DND-41 (cell line): ENCODE results near the gene MDFI.

ENCODE experiments used
- ATAC-seq: fragments of 200-7000 bp; cut with Tn5 transposase; 3 replicates; pipeline ENCODE4 v1.9.1; 2021; ENCODE audit warnings: low read depth; ENCODE audit not compliant: insufficient read depth
- DNase-seq: peaks from one replicate; pipeline ENCODE4 v3.0.0-alpha.2; 2020
- H2AFZ ChIP-seq: 2 replicates; pipeline ENCODE4 v1.6.0; 2012; ENCODE audit warnings: low read depth, low read length
- H3K27ac ChIP-seq: 2 replicates; pipeline ENCODE4 v1.5.1; 2012; ENCODE audit warnings: low read length, inconsistent platforms
- H3K27me3 ChIP-seq: fragments of 200-600 bp; sonication (generic); 2 replicates; pipeline ENCODE4 v1.6.0; 2012; ENCODE audit warnings: low read length, mild to moderate bottlenecking, inconsistent platforms; ENCODE audit not compliant: insufficient read depth, poor library complexity
- H3K36me3 ChIP-seq: 2 replicates; pipeline ENCODE4 v1.5.1; 2012; ENCODE audit warnings: low read length, inconsistent platforms; ENCODE audit not compliant: insufficient read depth
- H3K4me1 ChIP-seq: 2 replicates; pipeline ENCODE4 v1.5.1; 2012; ENCODE audit warnings: mild to moderate bottlenecking, low read length; ENCODE audit not compliant: insufficient read depth
- H3K4me2 ChIP-seq: 2 replicates; pipeline ENCODE4 v1.6.0; 2012; ENCODE audit warnings: mild to moderate bottlenecking, moderate library complexity, low read length, inconsistent platforms; ENCODE audit not compliant: insufficient read depth
- H3K4me3 ChIP-seq, 2 experiments: fragments of 200-600 bp in 1 of 2; shearing (Covaris generic) in 1 of 2; 2 replicates each; pipeline ENCODE4 v1.5.1; 2012 to 2016; ENCODE audit warnings: inconsistent platforms in 2 of 2, low read length in 2 of 2, mild to moderate bottlenecking in 2 of 2, low read depth in 1 of 2, moderate library complexity in 1 of 2
- H3K79me2 ChIP-seq: 2 replicates; pipeline ENCODE4 v1.6.0; 2012; ENCODE audit warnings: low read length, inconsistent platforms; ENCODE audit not compliant: insufficient read depth
- H3K9ac ChIP-seq: 2 replicates; pipeline ENCODE4 v1.6.0; 2012; ENCODE audit warnings: low read depth, mild to moderate bottlenecking, inconsistent platforms, low read length, moderate library complexity
- H3K9me3 ChIP-seq: 2 replicates; pipeline ENCODE4 v1.5.1; 2012; ENCODE audit warnings: low read length, moderate library complexity, mild to moderate bottlenecking, inconsistent platforms; ENCODE audit not compliant: insufficient read depth, severe bottlenecking
- H4K20me1 ChIP-seq: 2 replicates; pipeline ENCODE4 v1.6.0; 2012; ENCODE audit warnings: low read length; ENCODE audit not compliant: insufficient read depth
- CTCF ChIP-seq: IDR thresholded peaks from 2 replicates; pipeline ENCODE4 v1.5.1; 2012; ENCODE audit warnings: borderline replicate concordance, low read length, moderate library complexity, mild to moderate bottlenecking; ENCODE audit not compliant: poor library complexity, severe bottlenecking; ENCODE audit errors: extremely low read depth
- EZH2 ChIP-seq: IDR thresholded peaks from 3 replicates; pipeline ENCODE4 v1.6.1; 2012; ENCODE audit warnings: borderline replicate concordance, low read depth, mild to moderate bottlenecking, moderate library complexity, low read length, inconsistent platforms; ENCODE audit not compliant: severe bottlenecking

MDFI gene

GRCh38 chr6:41651962-41652657 lies 13.8 kb downstream of the MDFI start:
- no peaks in the 10 kb centered on the region for H4K20me1 ChIP-seq
- no peaks in the 10 kb centered on the region for H3K79me2 ChIP-seq
- no peak for TF ChIP-seq CTCF
- TF ChIP-seq EZH2, result no peak
- H3K9me3 ChIP-seq, result no peaks in the 10 kb centered on the region
- H3K4me3 ChIP-seq, result no peak overlapping the region
- no peaks in the 10 kb centered on the region for H3K4me1 ChIP-seq
- no peak overlapping the region for H3K27ac ChIP-seq
- no peak overlapping the region for H3K4me2 ChIP-seq
- no peak overlapping the region for H2AFZ ChIP-seq
- no peaks in the 10 kb centered on the region for H3K27me3 ChIP-seq
- no peak overlapping the region for H3K9ac ChIP-seq
- DNase-seq (no peak), ATAC-seq (no peak)
- H3K36me3 ChIP-seq, result peaks cover 5% of the 10 kb centered on the region; the same call in 1 of the 2 replicates

- no peak overlapping the region for H2AFZ ChIP-seq
- H3K27me3 ChIP-seq, result no peaks in the 10 kb centered on the region
- ATAC-seq, result no peak
Measured at GRCh38 chr6:41652866-41653652, 14.8 kb downstream of the MDFI start.

GRCh38 chr6:41653691-41654090 lies 15.4 kb downstream of the MDFI start:
- no peaks in the 10 kb centered on the region for H3K79me2 ChIP-seq
- no peak overlapping the region for H2AFZ ChIP-seq
- DNase-seq (no peak), ATAC-seq (no peak)
- no peaks in the 10 kb centered on the region for H3K27me3 ChIP-seq
- H4K20me1 ChIP-seq, result no peaks in the 10 kb centered on the region
- peaks cover 3% of the 10 kb centered on the region; the same call in 1 of the 2 replicates for H3K36me3 ChIP-seq
- H3K4me3 ChIP-seq, result no peak overlapping the region
- no peak overlapping the region for H3K9ac ChIP-seq
- no peaks in the 10 kb centered on the region for H3K4me1 ChIP-seq
- no peak overlapping the region for H3K27ac ChIP-seq
- H3K9me3 ChIP-seq, result no peaks in the 10 kb centered on the region
- H3K4me2 ChIP-seq, result no peak overlapping the region
- TF ChIP-seq CTCF (no peak), EZH2 (no peak)

More at GRCh38 chr6:41652866-41653652, 14.8 kb downstream of the MDFI start:
- no peak overlapping the region for H3K4me2 ChIP-seq
- no peak overlapping the region for H3K27ac ChIP-seq
- no peaks in the 10 kb centered on the region for H3K4me1 ChIP-seq
- no peak overlapping the region for H3K9ac ChIP-seq
- H3K79me2 ChIP-seq, result no peaks in the 10 kb centered on the region
- H4K20me1 ChIP-seq, result no peaks in the 10 kb centered on the region
- H3K4me3 ChIP-seq, result no peak overlapping the region
- H3K36me3 ChIP-seq, result peaks cover 3% of the 10 kb centered on the region; the same call in 1 of the 2 replicates
- no peak for DNase-seq
- TF ChIP-seq EZH2 (no peak), CTCF (no peak)
- no peaks in the 10 kb centered on the region for H3K9me3 ChIP-seq
